Peyer's patch (tissue), 4 donors: ENCODE data around the gene ZNF831. TPM values are rescaled to one million over a fixed set of nuclear protein-coding genes. Genes with fewer than 3 reads are reported as not detected.
A peak's percentile ranks its signal among the peaks of the same experiment; 100 is the strongest.

Source experiments
- DNase-seq, 3 donors: peaks; one replicate each; pipeline ENCODE4 v3.0.0-alpha.2; 2017 to 2019
- H3K27ac ChIP-seq, 4 donors: fragments of 200-600 bp; sonication (generic); one replicate each; pipeline ENCODE4 v1.5.1; 2016 to 2019
- H3K27me3 ChIP-seq, 2 donors: fragments of 200-600 bp; sonication (generic); one replicate each; pipeline ENCODE4 v1.5.1; 2019
- H3K36me3 ChIP-seq, 3 donors: fragments of 200-600 bp; sonication (generic); one replicate each; pipeline ENCODE4 v1.5.1; 2016 to 2019
- H3K4me1 ChIP-seq, 4 donors: fragments of 200-600 bp; sonication (generic); one replicate each; pipeline ENCODE4 v1.5.1; 2016 to 2019
- H3K4me3 ChIP-seq, 4 donors: fragments of 200-600 bp; sonication (generic); 1 replicate in 3 of 4; 2 replicates in 1 of 4; pipeline ENCODE4 v1.5.1; 2016 to 2019; ENCODE audit warnings: mild to moderate bottlenecking in 1 of 4
- H3K9me3 ChIP-seq, 4 donors: fragments of 200-600 bp; sonication (generic); one replicate each; pipeline ENCODE4 v1.5.1; 2016 to 2019; ENCODE audit warnings: mild to moderate bottlenecking in 1 of 4
- CTCF ChIP-seq, 6 experiments: fragments of 450-650 bp in 4 of 6; fragments of 200-600 bp in 2 of 6; sonication (generic) in 1 of 6; IDR thresholded peaks; one replicate each; pipeline ENCODE4 v1.5.1; 2017 to 2019; ENCODE audit warnings: antibody characterized with exemption in 6 of 6, mild to moderate bottlenecking in 3 of 6, moderate library complexity in 1 of 6
- POLR2A ChIP-seq, 2 donors: fragments of 450-650 bp; IDR thresholded peaks; one replicate each; pipeline ENCODE4 v1.5.1; 2017; ENCODE audit warnings: antibody characterized with exemption in 2 of 2, mild to moderate bottlenecking in 2 of 2, moderate library complexity in 2 of 2
- total RNA-seq, 4 donors: library from RNA; depleted of rRNA; stranded (reverse); fragments of >200 nt; gene quantifications; one replicate each; pipeline ENCODE4 v1.1.0, GENCODE V29; 2016

ZNF831 gene
- total RNA-seq, 4 donors from 2014 or later = 1.7 to 11.6 (median 2.3) TPM

DNA sequence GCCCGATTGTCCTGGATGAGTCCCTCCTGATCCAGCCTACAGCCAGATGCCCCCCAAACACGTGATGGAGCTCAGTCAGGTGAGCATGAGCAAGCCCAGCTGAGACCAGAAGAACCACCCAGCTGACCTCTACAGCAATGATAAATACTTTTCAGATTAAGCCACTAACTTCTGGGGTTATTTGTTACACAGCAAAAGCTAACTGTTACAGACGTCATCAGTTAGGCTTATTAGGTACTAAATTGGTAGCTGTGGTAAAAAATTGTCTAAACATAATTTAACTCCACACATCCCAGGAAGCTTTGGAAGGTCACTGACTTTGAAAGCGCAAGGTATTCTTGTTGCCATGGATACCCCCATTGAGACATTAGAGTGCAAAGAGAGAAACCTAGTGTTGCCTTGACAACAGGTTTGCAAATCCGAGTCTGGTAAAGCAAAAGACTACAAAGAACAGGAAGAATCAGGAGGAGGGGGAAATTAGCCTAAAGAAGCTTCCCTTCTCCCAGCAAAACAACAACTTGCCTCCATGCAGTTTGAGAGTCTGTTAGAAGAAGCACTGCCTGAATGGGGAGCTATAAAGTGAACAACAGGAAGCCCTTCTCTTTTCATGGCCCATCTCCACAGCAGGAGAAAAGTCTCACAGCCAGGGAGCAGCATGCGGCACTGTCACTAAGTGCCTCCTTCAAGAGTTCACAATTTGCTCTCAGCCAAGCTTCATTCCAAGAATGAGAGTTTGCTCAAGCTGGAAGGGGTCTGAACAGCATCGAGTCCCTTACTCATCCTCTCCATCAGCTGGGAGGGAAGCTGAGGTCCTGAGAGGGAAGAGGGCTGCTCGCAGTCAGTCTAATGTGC, 41.7 kb upstream of the ZNF831 start:
- TF ChIP-seq POLR2A (IDR thresholded peaks at IDR 0.05) (no peak), CTCF (IDR thresholded peaks at IDR 0.05) (no peak)
- Histone ChIP-seq H3K27ac (peak overlapping the region in 3 of 4 donors; percentile 56 to 81 (median 77)), H3K9me3 (no peaks in the 10 kb centered on the region)

GRCh38 chr20:59122566-59122919, 41.1 kb upstream of the ZNF831 start:
- Histone ChIP-seq H3K27me3 (no peaks in the 10 kb centered on the region), H3K4me3 (peak overlapping the region in 1 of 4 donors; percentile 35), H3K9me3 (no peaks in the 10 kb centered on the region), H3K4me1 (peaks cover 0 to 24% (median 7%) of the 10 kb centered on the region in 4 donors), H3K36me3 (no peaks in the 10 kb centered on the region), H3K27ac (peak overlapping the region in 3 of 4 donors; percentile 56 to 81 (median 77))
- no peak for TF ChIP-seq POLR2A (IDR thresholded peaks at IDR 0.05)
- TF ChIP-seq CTCF (IDR thresholded peaks at IDR 0.05) = no peak
- DNase-seq = no peak

More for the DNA sequence above, 41.7 kb upstream of the ZNF831 start:
- no peaks in the 10 kb centered on the region for H3K36me3 ChIP-seq
- H3K27me3 ChIP-seq = no peaks in the 10 kb centered on the region
- peaks cover 0 to 24% (median 7%) of the 10 kb centered on the region in 4 donors for H3K4me1 ChIP-seq
- H3K4me3 ChIP-seq = no peak overlapping the region
- no peak for DNase-seq

DNA sequence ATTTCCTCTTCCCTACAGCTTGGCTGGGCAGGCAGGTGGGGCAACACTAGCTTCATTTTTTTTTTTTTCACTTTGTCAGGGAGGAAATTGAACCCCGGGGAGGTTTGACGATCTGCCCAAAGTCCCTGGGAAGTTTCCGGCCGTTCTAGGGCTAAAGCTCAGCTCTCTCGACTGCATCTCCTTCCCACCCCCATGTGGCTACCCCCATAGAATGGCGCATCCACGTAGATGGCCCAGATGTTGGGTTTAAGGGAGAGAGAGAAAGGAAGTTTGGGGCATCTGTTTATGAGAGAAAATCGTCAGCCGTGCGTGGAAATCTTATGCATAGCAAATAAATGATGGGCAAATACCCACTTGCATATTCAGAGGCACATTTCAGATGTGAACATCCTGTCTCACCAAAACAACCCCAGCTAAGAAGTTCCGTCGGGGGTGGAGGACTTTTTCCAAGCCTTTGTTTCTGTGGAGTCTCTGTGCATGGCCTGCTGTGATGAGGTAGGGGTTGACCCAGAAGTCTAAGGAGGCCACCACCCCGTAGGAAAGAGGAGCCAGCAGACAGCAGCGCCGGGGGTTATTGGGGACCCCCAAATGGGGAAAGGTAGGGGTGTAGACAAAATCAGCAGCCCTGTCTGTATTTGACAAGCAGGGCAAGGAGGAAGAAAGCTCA, 40.5 kb upstream of the ZNF831 start:
- Histone ChIP-seq H3K27ac (peak overlapping the region; percentile 31 to 81 (median 66)), H3K4me3 (peak overlapping the region in 2 of 4 donors; percentile 28 to 35), H3K27me3 (no peaks in the 10 kb centered on the region), H3K36me3 (no peaks in the 10 kb centered on the region), H3K9me3 (no peaks in the 10 kb centered on the region), H3K4me1 (peaks cover 0 to 24% (median 7%) of the 10 kb centered on the region in 4 donors)
- TF ChIP-seq POLR2A (IDR thresholded peaks at IDR 0.05) (no peak), CTCF (IDR thresholded peaks at IDR 0.05) (no peak)
- peak; percentile 5 to 87 (median 87) for DNase-seq

- Histone ChIP-seq H3K27ac (peak overlapping the region in 3 of 4 donors; percentile 31 to 81 (median 77)), H3K4me1 (peaks cover 0 to 24% (median 7%) of the 10 kb centered on the region in 4 donors), H3K9me3 (no peaks in the 10 kb centered on the region), H3K4me3 (peak overlapping the region in 2 of 4 donors; percentile 28 to 35), H3K27me3 (no peaks in the 10 kb centered on the region), H3K36me3 (no peaks in the 10 kb centered on the region)
- no peak for DNase-seq
- TF ChIP-seq CTCF (IDR thresholded peaks at IDR 0.05) (no peak), POLR2A (IDR thresholded peaks at IDR 0.05) (no peak)
Measured at GRCh38 chr20:59123678-59124255, 39.9 kb upstream of the ZNF831 start.

DNA sequence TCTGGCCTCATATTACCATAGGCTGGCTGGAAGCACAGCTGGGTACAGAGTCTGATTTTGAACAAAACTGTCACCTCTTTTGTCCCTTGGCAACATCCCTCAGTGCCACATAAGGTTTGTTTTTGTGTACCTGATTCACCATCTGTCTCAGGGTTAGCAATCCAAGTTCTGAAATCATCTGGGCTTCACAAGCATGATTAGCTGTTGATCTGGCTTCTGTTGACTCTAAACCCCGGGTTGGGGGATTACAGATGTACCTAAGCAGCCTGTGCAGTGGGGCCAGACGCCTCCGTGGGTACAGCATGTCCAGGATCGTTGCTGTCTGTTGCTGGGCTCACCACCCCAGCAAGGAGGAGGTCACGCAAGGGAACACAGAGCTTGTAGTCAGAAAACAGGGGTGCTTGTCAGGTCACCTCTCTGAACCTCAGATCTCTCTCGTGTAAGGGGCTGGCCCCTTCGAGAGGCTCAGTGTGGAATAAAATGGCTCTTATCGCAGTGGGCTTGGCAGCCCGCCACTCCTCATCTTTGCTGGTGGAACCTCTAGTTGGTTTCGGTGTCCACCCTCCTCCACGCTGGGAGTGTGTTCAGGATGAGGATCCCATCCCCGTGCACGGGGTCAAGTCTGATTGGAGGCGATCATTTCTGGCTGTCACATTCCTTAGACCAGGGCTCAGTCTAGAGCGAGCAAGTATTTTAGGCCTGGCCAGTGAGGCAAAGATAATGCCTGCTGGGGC, 39.2 kb upstream of the ZNF831 start:
- peak in 2 of 3 donors; percentile 70 to 75 for DNase-seq
- H3K36me3 ChIP-seq = no peaks in the 10 kb centered on the region
- no peak overlapping the region for H3K4me3 ChIP-seq
- H3K27ac ChIP-seq = peak overlapping the region in 2 of 4 donors; percentile 77 to 81
- H3K9me3 ChIP-seq = no peaks in the 10 kb centered on the region
- peaks cover 0 to 24% (median 7%) of the 10 kb centered on the region in 4 donors for H3K4me1 ChIP-seq
- no peak for TF ChIP-seq POLR2A (IDR thresholded peaks at IDR 0.05)
- no peak for TF ChIP-seq CTCF (IDR thresholded peaks at IDR 0.05)
- H3K27me3 ChIP-seq = no peaks in the 10 kb centered on the region
